Stromal cell of bone marrow (primary cell): ENCODE data around the gene VPS13D.
A peak's percentile ranks its signal among the peaks of the same experiment; 100 is the strongest.
"Not testable (repeated sequence)": the region's sequence is repeated elsewhere in the genome, so short reads cannot be mapped to it uniquely, and the experiment has no call there.

ENCODE experiments used
- DNase-seq: peaks from one replicate; pipeline ENCODE4 v3.0.0-alpha.2; 2012; ENCODE audit warnings: low read depth

Gene VPS13D

DNA sequence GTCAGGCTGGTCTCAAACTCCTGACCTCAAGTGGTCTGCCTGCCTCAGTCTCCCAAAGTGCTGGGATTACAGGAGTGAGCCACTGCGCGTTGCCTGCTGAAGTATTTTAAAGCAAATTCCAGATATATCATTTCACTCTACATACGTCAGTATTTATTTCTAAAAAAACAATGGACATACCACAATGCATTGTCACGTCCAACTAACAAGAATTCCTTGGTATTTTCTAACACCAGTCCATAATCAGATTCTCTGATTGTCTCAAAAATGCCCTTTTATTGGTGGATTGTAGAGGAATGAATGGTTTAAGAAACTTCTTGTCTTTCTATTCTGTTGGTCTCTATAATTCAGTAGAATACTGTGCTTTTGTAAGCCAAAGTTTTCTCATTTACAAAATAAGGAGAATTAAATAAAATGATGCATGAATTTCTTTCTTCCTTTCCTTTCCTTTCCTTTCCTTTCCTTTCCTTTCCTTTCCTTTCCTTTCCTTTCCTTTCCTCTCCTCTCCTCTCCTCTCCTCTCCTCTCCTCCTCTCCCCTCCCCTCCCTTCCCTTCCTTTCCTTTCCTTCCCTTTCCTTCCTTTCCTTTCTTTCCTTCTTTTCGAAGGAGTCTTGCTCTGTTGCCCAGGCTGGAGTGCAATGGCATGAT, 55.8 kb downstream of the VPS13D start:
- DNase-seq = no peak

DNA sequence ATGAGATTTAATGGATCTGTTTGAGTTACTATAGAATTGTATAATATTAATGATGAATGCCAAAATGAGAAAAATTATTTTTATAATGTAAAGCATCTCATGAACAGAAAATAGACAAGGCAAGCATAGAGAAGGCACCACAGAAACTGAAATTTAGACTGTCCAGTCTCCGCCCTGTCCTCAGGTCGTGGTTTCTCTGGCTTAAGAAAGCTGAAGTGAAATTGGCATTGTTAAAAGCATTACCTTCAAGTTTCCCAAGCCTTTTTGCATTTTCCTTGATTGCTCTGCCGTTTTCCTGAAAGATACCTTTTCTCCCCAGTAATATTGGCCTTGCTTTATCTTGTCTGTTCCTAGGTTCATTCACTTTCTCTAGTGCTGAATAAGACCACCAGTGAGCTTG, 58.0 kb downstream of the VPS13D start:
- no peak for DNase-seq

DNA sequence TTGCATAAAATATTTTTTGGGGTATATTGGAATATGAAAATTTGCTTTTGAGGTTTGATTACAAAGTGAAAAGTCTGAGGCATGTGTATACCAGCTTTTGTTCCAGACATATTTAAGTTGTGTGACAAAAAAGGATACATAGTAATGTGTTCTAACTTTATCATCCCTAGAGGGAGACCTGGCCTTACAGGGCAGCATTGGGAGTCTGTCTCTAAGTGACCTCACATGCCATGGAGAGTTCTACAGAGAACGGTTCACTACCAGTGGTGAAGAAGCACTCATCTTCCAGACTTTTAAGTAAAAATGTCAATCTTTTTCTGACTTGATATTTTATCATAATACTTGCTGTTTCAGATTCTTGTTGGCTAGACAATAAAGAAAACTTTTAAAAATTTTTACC, 61.0 kb downstream of the VPS13D start:
- no peak for DNase-seq

DNA sequence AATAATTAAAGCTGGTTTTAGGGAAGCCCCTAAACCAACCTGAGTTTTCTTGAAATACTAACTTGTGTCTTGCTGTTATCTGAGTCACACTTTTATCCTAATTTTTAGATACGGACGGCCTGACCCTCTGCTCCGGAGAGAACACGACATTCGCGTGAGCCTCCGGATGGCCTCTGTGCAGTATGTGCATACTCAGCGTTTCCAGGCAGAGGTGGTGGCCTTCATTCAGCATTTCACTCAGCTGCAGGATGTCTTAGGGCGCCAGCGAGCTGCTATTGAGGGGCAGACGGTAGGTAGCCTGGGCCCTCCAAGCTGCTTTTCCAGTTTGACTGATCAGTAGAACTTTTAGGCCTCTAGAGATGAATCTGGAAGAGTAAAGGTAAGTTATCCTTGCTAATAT, 63.6 kb downstream of the VPS13D start:
- DNase-seq = no peak

DNA sequence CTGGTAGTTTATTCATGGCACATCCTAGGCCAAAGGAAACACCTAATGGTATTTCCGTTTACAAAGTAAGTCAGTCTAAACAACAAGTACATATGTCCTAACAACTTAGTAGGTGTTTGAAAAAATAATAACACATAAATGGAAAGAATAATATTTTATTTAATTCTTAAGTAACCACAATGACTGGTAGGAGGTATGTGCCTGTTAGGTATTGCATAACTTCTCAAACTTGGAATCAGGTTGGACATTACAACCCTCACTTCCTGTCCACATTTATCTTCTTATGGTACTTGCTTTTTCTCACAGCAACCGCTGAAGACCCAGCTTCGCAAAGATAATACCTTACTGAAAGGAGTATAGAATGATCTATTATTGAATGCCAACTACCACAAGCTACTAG, 64.2 kb downstream of the VPS13D start:
- no peak for DNase-seq

DNA sequence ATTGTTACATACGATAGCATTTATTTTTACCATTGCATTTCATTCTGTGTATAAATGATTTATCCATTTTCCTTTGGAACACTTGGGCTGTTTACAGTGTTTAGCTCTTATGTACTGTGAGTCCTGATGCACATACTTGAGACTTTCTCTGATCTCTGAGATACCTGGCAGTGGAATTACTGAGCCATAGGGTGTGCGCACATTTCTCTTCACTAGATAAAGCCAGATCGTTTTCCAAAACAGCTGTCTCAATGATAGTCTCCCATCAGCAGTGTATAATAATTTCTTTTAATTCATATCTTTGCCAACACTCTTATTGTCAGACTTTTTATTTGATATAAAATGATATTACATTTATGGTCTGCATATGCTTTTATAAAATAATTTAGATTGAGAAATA, 66.2 kb downstream of the VPS13D start:
- DNase-seq = no peak

DNA sequence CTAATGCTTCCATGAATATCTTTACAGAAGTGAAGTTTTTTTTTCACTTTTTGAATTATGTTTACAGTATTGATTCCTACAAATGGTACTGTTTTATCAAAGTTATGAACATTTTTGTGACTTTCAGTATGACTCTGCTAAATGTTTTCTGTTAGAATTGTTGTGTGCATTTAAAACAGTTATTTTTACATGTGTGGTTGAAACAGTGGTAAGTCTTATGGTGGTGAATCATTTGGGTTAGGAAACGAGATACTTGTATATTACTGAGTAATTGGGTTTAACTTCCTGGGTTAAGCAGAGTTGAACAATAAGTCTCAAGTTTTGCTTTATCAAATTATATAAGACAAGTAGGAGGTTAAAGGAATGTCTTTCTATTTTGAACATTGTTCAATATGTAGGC, 66.8 kb downstream of the VPS13D start:
- peak; percentile 79 for DNase-seq

DNA sequence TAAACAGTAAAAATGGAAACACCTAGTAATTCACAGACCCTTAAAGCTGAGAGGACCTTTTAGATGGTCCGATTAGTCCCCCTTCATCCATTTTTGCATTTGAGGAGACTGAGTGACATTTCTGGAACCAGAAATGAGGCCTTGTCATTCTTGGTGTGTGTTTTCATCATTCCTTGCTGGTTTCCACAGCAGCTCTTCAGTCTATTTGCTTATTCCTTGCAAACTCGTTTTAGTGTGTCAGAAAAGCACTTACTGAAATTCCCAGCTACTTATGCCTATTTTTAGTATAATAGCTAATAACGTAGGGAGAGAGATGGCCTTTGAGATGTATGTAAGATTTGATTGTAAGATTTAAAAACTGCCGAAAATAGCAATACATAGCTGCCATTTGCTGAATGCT, 70.9 kb downstream of the VPS13D start:
- DNase-seq = no peak

DNA sequence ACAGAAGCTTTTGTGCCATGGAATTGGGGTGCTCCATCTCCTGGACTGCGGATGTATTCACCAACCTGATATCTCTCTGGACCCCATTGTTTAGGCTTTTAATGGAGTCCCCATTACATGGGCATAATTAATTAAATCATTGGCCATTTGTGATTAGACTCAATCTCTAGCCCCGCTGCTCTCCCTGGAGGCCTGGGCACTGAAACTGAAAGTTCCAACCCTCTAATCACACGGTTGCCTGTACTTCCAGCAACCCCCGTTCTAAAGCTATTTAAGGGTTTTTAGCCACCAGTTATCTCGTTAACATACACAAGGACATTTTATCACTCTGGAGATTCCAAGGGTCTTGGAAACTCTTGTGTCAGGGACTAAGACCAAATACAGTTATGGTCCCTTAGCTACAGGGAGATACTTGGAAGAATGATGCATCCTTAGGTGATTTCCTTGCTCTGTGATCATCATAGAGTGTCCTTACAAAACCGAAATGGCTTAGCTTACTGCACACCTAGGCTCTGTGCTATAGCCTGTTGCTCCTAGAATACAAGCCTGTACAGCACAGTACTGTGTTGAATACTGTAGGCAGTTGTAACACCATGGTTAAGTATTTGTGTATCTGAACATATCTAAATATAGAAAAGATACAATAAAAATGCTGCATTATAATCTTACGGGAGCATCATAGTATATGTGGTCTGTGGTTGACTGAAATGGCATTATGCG, 71.8 kb downstream of the VPS13D start:
- no peak for DNase-seq

DNA sequence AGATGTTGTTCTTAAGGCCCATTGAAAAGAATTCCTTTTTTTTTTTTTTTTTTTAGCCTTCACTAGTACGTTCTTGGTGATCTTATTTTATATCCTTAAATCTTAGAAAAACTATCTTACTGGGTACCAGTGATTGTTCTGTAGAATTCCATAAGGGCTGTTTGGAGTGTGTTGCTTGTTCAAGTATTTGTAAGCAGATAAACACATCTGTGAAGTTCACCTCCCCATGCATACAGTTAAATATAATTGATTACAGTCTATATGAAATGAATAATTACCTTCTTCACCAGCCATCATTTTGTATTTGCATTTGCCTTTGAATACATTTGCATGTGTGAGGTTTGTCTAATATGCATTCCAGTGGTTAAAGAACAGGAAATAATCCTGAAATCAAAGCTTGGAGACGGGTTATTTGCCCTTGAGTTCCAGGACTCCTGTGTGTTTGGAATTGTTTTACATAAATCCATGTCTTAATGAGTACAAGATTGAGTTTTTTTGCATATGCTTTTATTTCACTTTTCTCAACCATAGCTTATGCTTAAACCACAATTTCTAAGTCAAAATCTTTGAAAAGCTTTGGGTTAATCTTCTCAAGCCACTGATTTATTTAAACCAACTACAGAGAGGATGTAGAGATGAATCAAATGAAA, 73.1 kb downstream of the VPS13D start:
- DNase-seq = no peak

DNA sequence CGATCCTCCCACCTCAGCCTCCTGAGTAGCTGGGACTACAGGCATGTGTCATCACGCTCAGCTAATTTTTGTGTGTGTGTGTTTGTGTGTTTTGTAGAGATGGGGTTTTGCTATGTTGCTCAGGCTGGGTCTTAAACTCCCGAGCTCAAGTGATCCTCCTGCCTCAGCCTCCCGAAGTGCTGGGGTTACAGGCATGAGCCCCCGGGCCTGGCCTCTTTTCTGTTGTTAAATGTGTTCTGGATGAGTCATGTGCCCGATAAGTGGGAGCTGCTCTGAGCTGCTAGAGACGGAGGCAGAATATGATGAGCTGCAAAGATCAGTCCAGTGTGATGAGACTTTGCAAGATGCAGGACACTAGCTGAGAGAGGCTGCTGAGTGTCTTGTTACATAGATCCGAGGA, 75.5 kb downstream of the VPS13D start:
- DNase-seq = no peak

DNA sequence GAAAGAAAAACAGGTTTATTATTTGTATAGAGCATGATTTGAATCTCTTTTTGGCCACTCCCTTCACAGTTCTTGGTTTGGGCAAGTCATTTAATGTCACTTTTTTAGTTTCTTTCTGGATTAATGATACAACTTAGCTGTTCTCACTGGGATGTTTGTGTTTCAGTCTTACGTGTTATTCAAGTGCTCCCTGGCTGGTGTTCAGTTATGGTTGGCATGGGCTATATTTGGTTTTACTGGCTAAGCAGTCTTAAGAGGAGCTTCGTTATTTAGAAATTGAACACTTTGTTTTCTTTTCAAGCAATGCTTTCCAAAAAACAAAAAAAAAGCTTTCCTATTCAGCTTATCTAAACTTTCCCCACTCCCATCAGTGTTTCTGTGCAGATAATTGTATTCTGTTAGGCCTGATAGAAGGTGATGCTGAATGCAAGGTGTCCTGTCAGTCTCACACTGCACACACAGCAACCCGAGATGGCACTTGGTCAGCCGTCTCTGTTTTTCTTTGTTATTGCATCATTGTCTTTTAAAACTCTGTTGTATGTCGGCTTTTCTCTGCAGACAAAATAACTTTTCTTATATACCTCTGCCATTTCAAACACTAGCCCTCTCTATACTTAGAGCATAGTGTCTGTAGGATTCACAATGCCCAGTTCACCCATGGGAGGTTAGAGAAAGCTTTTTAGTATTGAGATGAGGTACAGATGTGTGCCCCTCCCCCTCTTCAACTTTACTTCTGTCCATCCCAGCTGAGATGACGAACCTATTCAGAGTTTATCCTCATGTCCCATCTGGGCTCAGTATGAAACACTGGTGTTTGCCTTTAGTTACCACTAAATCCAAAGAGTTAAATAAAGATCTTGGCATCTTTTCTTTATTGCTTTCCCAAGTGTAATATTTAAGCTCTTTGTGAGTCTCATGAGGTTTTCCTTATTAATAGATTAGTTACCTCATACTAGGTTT, 80.2 kb downstream of the VPS13D start:
- peak; percentile 85 for DNase-seq

DNA sequence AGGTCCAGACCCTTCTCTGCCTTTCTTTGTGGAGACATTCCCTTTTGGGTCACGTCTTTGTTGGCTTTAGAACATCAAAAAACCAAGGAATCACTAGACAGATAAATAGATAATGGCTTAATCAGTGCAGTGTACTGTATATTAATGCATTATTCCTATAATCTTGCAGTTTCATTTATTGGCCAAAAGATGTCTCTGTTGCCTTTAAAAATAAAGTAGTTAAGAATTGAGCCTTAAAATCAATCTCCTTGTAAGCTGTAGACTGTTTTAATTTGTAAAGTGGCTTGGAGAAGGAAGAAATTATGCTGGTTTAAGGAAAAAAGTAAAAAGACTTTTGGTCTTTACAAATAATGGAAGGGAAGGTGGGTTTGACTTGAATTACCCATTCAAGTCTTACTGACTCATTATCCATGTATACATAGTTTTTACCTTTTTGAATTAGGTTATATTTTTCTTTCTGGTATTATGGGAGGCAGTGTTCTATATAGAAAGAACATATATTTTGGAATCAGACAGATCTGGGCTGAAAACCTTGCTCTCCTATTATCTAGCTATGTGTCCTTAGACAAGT, 84.6 kb downstream of the VPS13D start:
- no peak for DNase-seq

DNA sequence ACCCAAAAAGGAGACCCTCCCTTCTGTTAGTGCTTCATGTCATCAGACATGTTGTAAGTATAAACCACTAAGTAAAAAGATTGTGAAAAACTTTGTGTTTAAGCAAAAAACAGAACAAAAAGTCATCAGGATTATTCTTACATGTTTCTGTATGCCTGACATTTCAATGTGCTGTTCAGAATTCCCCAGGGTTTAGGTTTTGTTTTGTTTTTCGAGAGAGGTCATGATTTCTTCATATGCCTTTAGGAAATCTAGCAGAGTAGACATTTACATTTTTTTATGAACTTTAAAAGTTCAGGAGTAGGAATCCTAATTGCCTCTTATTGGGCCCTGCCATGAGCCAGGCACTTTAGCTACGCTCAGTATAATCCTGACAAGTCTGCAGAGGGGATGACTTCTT, 85.3 kb downstream of the VPS13D start:
- peak; percentile 38 for DNase-seq

DNA sequence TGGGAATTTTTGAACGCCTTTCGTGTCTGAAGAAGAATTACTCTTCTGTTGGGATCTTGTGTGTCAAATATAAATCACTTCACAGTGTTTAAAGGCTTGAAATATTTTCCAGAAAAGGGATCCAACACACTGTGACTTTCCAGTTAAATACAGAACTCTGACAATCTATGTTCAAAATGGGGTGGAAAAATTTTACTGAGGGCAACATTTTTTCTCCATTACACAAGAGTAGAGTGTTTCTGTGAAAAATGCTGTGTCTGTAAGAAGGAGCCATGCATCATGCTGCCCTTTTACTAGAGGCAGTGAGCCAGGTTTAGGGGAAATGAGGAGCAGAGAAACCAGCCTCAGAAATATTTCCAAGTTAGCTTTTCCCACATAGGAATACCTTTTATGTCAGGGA, 86.5 kb downstream of the VPS13D start:
- DNase-seq = peak; percentile 50

DNA sequence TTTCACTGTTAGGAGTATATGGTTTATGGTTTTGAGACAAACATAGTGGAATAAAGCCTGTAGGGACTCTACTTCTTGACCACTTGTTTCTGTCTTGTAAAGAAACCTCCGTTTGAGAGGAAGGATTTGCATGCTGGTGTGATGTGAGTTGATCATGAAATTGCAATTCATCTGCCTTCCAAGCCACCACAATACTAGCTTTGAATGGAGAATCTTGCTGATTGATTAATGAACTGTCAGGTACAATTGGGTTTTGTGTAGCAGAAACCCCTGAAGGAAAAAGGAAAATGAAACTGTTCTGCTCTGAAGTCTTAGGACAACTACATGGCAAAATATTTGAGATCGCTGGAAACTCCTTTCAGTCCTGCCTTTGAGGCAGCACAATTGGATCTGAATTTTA, 90.7 kb downstream of the VPS13D start:
- DNase-seq = no peak

DNA sequence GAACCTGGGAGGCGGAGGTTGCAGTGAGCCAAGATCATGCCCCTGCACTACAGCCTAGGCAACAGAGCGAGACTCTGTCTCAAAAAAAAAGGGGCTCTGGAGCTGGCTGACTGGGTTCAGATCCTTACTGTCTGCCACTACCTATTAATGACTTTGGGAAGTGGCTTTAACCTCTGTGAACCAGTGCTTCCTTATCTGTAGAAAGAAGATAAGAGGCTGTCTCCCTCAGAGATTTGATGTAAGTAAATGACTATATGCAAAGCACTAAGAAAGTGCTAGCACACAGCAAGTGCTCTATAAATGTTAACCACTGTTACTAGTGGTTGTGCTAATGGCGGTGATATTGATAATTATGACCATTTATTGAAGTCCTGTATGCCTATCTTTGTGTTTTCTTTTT, 94.6 kb downstream of the VPS13D start:
- DNase-seq = no peak

DNA sequence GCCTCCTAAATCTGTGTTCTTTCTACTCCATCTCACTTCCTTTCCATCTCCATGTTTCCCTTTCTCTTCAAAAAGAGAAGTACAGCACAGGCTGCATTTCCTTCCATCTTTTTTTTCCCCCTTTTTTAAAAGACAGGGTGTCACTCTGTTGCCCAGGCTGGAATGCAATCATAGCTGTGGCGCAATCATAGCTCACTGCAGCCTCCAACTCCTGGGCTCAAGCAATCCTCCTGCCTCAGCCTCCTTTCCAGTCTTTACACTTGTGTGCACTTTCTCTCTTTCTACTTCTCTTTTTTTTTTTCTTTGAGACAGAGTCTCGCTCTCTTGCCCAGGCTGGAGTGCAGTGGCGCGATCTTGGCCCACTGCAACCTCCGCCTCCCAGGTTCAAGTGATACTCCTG, 95.1 kb downstream of the VPS13D start:
- DNase-seq = not testable (repeated sequence)

DNA sequence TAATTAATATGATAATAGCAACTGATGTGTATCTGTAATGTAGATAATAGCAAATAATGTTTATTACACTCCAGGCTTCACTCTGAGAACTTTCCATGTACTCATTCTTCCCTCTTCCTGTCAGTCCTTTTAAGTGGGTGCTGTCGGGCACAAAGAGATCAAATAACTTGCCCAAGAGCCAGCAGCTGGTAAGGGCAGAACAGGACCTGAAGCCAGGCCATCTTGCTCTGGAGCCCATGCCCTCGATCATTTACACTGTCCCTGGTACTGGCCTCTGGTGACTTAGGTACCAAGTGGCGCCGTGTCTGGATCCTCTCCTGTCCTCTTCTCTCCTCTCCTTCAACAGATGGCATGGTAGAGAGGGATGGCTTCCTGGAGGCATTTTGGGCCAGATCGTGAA, 97.2 kb downstream of the VPS13D start:
- no peak for DNase-seq

DNA sequence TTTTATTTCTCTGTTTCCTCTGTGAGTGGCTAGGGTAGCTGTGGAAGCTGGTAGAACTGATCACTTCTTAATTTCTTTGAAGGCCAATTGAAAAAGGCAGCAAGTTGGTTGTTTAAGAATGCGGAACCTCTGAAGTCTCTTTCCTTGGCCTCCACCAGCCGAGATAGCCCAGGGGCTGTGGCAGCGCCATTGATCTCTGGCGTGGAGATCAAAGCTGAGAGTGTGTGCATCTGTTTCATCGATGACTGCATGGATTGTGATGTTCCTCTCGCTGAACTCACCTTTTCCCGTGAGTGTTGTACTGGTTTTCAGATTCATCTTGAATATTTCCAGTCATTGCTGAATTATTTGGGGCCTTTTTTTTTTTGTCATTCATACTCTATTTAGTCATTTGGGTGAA, 97.7 kb downstream of the VPS13D start:
- no peak for DNase-seq

DNA sequence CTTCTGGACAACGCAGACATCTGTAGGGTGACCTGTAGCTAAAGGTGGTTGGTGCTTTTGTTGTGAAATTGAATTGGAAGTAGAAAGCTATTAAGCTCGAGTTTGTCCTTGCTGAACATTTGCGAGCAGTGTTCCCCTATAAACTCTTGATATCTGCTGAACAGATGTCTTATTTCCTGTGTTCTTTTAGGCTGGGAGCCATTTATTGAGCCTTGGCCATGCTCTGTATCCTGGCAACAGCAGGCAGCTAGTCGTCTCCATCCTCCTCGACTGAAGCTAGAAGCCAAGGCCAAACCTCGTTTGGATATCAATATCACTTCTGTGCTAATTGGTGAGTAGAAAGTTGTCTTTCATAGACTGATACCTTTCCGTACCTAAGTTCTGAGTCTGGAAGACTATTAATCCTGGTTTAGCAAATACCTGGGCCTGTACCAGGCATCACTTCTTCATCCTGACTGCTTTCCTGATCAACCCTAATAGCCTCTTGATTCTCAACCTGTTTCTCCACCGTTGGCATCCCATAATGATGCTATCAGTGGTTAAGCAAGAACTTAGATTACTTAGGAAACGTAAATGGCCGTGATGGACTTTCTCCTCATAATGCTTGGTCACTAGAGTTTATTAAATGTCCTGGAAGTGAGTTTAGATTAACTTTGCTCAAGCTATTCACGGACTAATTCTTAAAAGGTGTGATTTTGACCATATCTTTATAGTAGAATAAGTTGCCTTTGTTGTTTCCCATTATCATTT, 103.4 kb downstream of the VPS13D start:
- no peak for DNase-seq
